Epithelial cell of alveolus of lung (primary cell): ENCODE measurements around the gene TXNL4B. TPM values are rescaled to one million over a fixed set of nuclear protein-coding genes. Genes with fewer than 3 reads are reported as not detected.

Experiments
- total RNA-seq: library from RNA; depleted of rRNA; stranded (reverse); fragments of >200 nt; gene quantifications from 2 replicates; pipeline ENCODE4 v1.2.1, GENCODE V29; 2015

The TXNL4B gene
- total RNA-seq: 6.3 and 10.1 TPM in 2 replicates

GRCh38 chr16:72093448-72094265 is at the start of gene TXNL4B, which contains the start of gene DHX38:
TXNL4B (minus strand) TSS chr16:72093620; CDS start chr16:72090749, 2,871 bp downstream.
DHX38 (plus strand) TSS chr16:72093847; CDS start chr16:72096158, 2,311 bp downstream.

DNA sequence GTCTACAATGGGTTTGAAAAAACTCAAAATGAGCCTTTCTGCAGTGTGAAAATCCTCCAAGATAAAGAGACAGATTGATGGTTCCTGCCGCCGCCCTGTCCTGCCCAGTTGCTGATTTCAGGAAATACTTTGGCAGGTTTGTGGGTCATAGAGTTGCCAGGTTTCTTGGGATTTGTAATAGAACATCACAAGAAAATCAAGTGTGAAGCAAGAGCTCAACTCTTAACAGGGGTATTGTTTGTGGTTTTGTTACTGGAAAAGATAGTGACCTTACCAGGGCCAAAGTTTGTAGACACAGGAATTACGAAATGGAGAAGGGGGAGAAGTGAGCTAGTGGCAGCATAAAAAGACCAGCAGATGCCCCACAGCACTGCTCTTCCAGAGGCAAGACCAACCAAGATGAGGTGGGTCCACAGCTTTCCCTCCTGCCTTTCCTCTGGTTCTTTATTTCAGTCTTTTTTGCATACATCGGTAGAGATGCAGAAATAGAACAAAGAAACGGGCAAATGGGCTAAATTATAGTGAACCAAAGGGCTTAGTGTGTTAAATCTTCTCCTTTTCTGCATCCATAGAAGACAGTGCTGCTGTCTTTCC is 39.1 kb downstream of the TXNL4B start, which contains the start of gene HP:
Gene HP, plus strand, starts transcription at position 252 of the 594 bp plus-strand sequence. Its CDS starts 148 bp downstream, at position 400.

Other genes with a start within 250 kb of the TXNL4B start
- 7.6 and 14.2 TPM in 2 replicates for gene ATXN1L, start 247.6 kb downstream of the TXNL4B start, total RNA-seq
- 12.0 and 17.1 TPM in 2 replicates for gene ZNF821, start 209.4 kb downstream of the TXNL4B start, total RNA-seq
- gene IST1, start 198.1 kb downstream of the TXNL4B start, total RNA-seq: 131 and 199 TPM in 2 replicates
- gene PKD1L3, start 93.2 kb downstream of the TXNL4B start, total RNA-seq: not detected in 2 replicates
- gene DHODH, start 84.9 kb downstream of the TXNL4B start, total RNA-seq: 4.2 and 4.8 TPM in 2 replicates
- gene HP, start 39.1 kb downstream of the TXNL4B start, total RNA-seq: 1.9 TPM in 1 of 2 replicates, not detected in the other
- not detected in 2 replicates for gene HPR, start 30.4 kb downstream of the TXNL4B start, total RNA-seq
- 30.3 and 32.7 TPM in 2 replicates for gene DHX38, start 227 bp upstream of the TXNL4B start, total RNA-seq
- 0.08 TPM in 1 of 2 replicates, not detected in the other for gene PMFBP1, start 78.5 kb upstream of the TXNL4B start, total RNA-seq